A549 (cell line): ENCODE measurements around the gene LRRFIP2. TPM values are rescaled to one million over a fixed set of nuclear protein-coding genes. Genes with fewer than 3 reads are reported as not detected.

ENCODE experiments used
- ATAC-seq, 2 experiments: fragments of 200-7000 bp in 1 of 2; fragments of >200 bp in 1 of 2; cut with Nextera tagmentation in 1 of 2; cut with Tn5 transposase in 1 of 2; 3 replicates each; pipeline versions ENCODE4 v1.8.0 to v1.9.1; 2018 to 2020; ENCODE audit warnings: mild to moderate bottlenecking in 1 of 2, moderate library complexity in 1 of 2
- CTCF ChIA-PET: fragments of 300-600 bp; sonication (Branson Sonifier 250); formaldehyde crosslinking; extraction: SDS; loops from one replicate; lab custom pipeline; 2021; ENCODE audit warnings: antibody characterized with exemption, inconsistent platforms; lab: Yijun Ruan, JAX
- POLR2A ChIA-PET: fragments of 350-600 bp; formaldehyde crosslinking; extraction: SDS; loops from one replicate; lab custom pipeline; 2021; ENCODE audit warnings: antibody characterized with exemption, inconsistent platforms; lab: Yijun Ruan, JAX
- DNase-seq, 2 experiments: peaks; one replicate each; pipeline versions ENCODE4 v3.0.0 to v3.0.0-alpha.2; 2011 to 2016; ENCODE audit warnings: low read depth in 1 of 2, low spot score in 1 of 2
- FAIRE-seq: peaks from 2 replicates; lab custom pipeline; 2011; peaks lifted over from hg19 to GRCh38; lab: Jason Lieb, UNC
- H3K27ac ChIP-seq, 2 experiments: fragments of >200 bp; sonication (Bioruptor Twin); formaldehyde crosslinking; 3 replicates each; pipeline ENCODE4 v1.5.1; 2016 to 2017
- H3K4me1 ChIP-seq: fragments of >200 bp; sonication (Bioruptor Twin); formaldehyde crosslinking; 3 replicates; pipeline ENCODE4 v1.6.1; 2016
- H3K4me2 ChIP-seq: fragments of >200 bp; sonication (Bioruptor Twin); formaldehyde crosslinking; 3 replicates; pipeline ENCODE4 v1.6.1; 2016
- H3K4me3 ChIP-seq: fragments of >200 bp; sonication (Bioruptor Twin); formaldehyde crosslinking; 3 replicates; pipeline ENCODE4 v1.5.1; 2016
- H3K9me3 ChIP-seq: fragments of >200 bp; sonication (Bioruptor Twin); formaldehyde crosslinking; 3 replicates; pipeline ENCODE4 v1.6.1; 2016
- EHF ChIP-seq: fragments of 250-450 bp; sonication (Bioruptor Pico); IDR thresholded peaks from 2 replicates; pipeline ENCODE4 v1.5.0; 2020; ENCODE audit warnings: mild to moderate bottlenecking
- ESRRA ChIP-seq: fragments of 150-350 bp; IDR thresholded peaks from 2 replicates; pipeline ENCODE4 v1.6.1; 2014; ENCODE audit warnings: mild to moderate bottlenecking, low read length, borderline replicate concordance
- FOXS1 ChIP-seq: fragments of 250-450 bp; sonication (Bioruptor Pico); IDR thresholded peaks from 2 replicates; pipeline ENCODE4 v1.5.0; 2020; ENCODE audit warnings: mild to moderate bottlenecking, moderate library complexity
- KDM1A ChIP-seq: fragments of 200-600 bp; sonication (generic); IDR thresholded peaks from 2 replicates; pipeline ENCODE4 v1.6.1; 2016; ENCODE audit warnings: low read depth, mild to moderate bottlenecking
- MYC ChIP-seq: IDR thresholded peaks from 2 replicates; pipeline ENCODE4 v1.6.1; 2012; ENCODE audit warnings: mild to moderate bottlenecking, inconsistent platforms, low read length, improper control_type of control experiment, borderline replicate concordance
- RAD21 ChIP-seq, 2 experiments: fragments of >200 bp in 1 of 2; sonication (Bioruptor Twin) in 1 of 2; formaldehyde crosslinking in 1 of 2; IDR thresholded peaks in 1 of 2; conservative IDR thresholded peaks in 1 of 2; 2 replicates in 1 of 2; 3 replicates in 1 of 2; pipeline ENCODE4 v1.6.1; 2012 to 2018; ENCODE audit warnings: inconsistent platforms in 1 of 2
- RNF2 ChIP-seq: fragments of 200-600 bp; sonication (generic); IDR thresholded peaks from 2 replicates; pipeline ENCODE4 v1.6.1; 2016; ENCODE audit warnings: low read depth, mild to moderate bottlenecking, antibody characterized with exemption, moderate library complexity, borderline replicate concordance
- SMC3 ChIP-seq: fragments of >200 bp; sonication (Bioruptor Twin); formaldehyde crosslinking; IDR thresholded peaks from 3 replicates; pipeline ENCODE4 v1.6.1; 2018; ENCODE audit warnings: inconsistent platforms
- ZC3H11A ChIP-seq: fragments of 450-650 bp; IDR thresholded peaks from 2 replicates; pipeline ENCODE4 v1.6.1; 2014; ENCODE audit warnings: antibody characterized with exemption, mild to moderate bottlenecking
- ZNF302 ChIP-seq: fragments of 250-450 bp; sonication (Bioruptor Pico); IDR thresholded peaks from 2 replicates; pipeline ENCODE4 v1.9.0; 2021; ENCODE audit warnings: inconsistent platforms, mild to moderate bottlenecking, moderate library complexity
- WGBS: methylation state at CpG from one replicate; pipeline ENCODE4 v1.1.6; 2017; ENCODE audit errors: missing lambda C conversion rate; 5-methylcytosine and 5-hydroxymethylcytosine counted together
- polyA plus RNA-seq, 4 experiments: library from polyadenylated mRNA; depleted of rRNA in 3 of 4; stranded (reverse); fragments of >200 nt; fragmentation: RNase III in 1 of 4; extraction: RNeasy Plus Mini Kit Qiagen cat#74134 plus additional on column Dnase treatment in 1 of 4; gene quantifications; 2 replicates in 3 of 4; 3 replicates in 1 of 4; pipeline ENCODE4 v1.2.3, GENCODE V29; 2011 to 2017
- TF ChIP-seq, protein P1 (sequence below): fragments of 150-350 bp; IDR thresholded peaks from 2 replicates; pipeline ENCODE4 v1.6.1; 2014; ENCODE audit warnings: low read depth, mild to moderate bottlenecking, low read length
- TF ChIP-seq, protein P2 (sequence below): IDR thresholded peaks from 2 replicates; pipeline ENCODE4 v1.6.1; 2012
- TF ChIP-seq, protein P3 (sequence below): fragments of >200 bp; sonication (Bioruptor Twin); formaldehyde crosslinking; IDR thresholded peaks from 2 replicates; pipeline ENCODE4 v1.6.1; 2016
- TF ChIP-seq, protein P4 (sequence below): IDR thresholded peaks from 2 replicates; pipeline ENCODE4 v1.6.1; 2012; ENCODE audit warnings: low read depth, borderline replicate concordance
- TF ChIP-seq, protein P5 (sequence below): fragments of >200 bp; sonication (Bioruptor Twin); formaldehyde crosslinking; IDR thresholded peaks from 3 replicates; pipeline ENCODE4 v1.6.1; 2016
- TF ChIP-seq, protein P6 (sequence below): fragments of 450-650 bp; IDR thresholded peaks from 2 replicates; pipeline ENCODE4 v1.6.1; 2014; ENCODE audit warnings: antibody characterized with exemption

LRRFIP2 gene
- polyA plus RNA-seq, 2 of the 4 experiments (the other 2 are of a cell fraction), result 48.0 to 66.4 TPM

DNA sequence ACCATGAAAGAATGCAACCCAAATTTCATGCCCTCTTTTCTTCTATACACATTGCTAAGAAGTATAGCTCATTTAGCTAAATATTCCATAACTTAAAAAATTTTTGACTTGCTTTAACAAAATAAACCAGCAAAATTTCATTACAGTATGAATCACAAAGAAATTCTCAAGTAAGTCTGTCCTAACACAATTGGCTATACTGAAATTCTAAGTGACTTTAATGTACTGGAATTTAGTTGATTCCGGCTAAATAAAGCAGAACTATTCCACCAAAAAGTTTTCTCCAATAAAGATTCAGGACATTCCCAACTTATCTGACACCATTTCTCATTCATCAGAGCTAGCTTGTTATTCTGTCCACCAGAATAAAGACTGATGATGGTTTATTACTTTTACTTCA, 23.8 kb downstream of the LRRFIP2 start:
- ChIA-PET POLR2A (interaction anchor here (0.5 kb wide), 1 partner anchor 10 kb away, joined by 3 read pairs; no protein-coding TSS in a partner anchor), CTCF (interaction anchor here (1.4 kb wide), 1 partner anchor 19 kb away, joined by 3 read pairs; no protein-coding TSS in a partner anchor)
- FAIRE-seq, result peak; percentile 13

DNA sequence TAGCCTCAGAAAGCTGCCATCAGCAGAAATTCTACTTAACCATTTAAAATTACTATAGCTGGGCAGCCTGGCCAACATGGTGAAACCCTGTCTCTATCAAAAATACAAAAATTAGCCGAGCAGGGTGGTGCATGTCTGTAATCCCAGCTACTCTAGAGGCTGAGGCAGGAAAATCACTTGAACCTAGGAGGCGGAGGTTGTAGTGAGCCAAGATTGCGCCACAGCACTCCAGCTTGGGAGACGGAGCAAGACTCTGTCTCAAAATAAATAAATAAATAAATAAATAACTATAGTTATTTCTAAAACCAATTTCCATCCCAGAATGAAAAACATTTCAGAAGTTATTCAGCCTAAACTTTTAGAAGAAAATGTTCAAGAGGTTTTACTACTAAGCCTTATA, 25.1 kb downstream of the LRRFIP2 start:
- ATAC-seq (no peak), FAIRE-seq (no peak)
- POLR2A ChIA-PET, result no interaction called here

More for the DNA sequence above, 23.8 kb downstream of the LRRFIP2 start:
- no peak overlapping the region for H3K4me3 ChIP-seq
- H3K27ac ChIP-seq, result no peak overlapping the region
- no peak overlapping the region for H3K4me2 ChIP-seq
- H3K4me1 ChIP-seq, result peaks cover 4% of the 10 kb centered on the region; the same call in 2 of the 3 replicates
- 98% methylated on average over 1 of the region's 1 CpG for WGBS
- DNase-seq (no peak), ATAC-seq (no peak)
- H3K9me3 ChIP-seq, result no peaks in the 10 kb centered on the region
- no peak for TF ChIP-seq ZNF302 (CRISPR knock-in tag)
- TF ChIP-seq ZC3H11A, result no peak
- TF ChIP-seq KDM1A, result no peak
- TF ChIP-seq, protein P1, sequence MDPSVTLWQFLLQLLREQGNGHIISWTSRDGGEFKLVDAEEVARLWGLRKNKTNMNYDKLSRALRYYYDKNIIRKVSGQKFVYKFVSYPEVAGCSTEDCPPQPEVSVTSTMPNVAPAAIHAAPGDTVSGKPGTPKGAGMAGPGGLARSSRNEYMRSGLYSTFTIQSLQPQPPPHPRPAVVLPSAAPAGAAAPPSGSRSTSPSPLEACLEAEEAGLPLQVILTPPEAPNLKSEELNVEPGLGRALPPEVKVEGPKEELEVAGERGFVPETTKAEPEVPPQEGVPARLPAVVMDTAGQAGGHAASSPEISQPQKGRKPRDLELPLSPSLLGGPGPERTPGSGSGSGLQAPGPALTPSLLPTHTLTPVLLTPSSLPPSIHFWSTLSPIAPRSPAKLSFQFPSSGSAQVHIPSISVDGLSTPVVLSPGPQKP, result no peak
- TF ChIP-seq, protein P2, sequence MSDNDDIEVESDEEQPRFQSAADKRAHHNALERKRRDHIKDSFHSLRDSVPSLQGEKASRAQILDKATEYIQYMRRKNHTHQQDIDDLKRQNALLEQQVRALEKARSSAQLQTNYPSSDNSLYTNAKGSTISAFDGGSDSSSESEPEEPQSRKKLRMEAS, result no peak
- no peak for TF ChIP-seq FOXS1 (CRISPR knock-in tag)
- no peak for TF ChIP-seq ESRRA
- no peak for TF ChIP-seq RNF2
- TF ChIP-seq SMC3, result no peak
- TF ChIP-seq, protein P3, sequence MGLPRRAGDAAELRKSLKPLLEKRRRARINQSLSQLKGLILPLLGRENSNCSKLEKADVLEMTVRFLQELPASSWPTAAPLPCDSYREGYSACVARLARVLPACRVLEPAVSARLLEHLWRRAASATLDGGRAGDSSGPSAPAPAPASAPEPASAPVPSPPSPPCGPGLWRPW, result no peak

DNA sequence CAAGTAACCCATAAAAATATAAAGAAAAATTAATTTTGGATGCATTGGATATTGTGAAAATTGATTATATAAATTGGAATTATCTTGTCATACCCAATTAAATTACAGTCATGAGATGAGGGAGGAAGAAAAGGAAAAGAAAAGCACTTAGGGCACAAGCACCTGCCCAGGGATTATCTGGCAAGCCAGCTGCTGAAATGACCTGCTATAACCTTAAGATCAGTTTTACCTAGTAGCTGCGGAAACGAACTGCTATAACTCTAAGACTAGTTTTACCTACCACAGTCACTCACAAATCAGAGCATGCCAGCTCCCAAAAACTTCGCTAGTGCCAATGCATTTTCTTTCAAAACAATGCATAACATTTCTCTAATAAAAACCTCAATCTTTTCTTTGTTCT, 26.2 kb downstream of the LRRFIP2 start:
- no peak for ATAC-seq
- Histone ChIP-seq H3K4me2 (no peak overlapping the region), H3K9me3 (no peaks in the 10 kb centered on the region), H3K27ac (no peak overlapping the region), H3K4me1 (peaks cover 17% of the 10 kb centered on the region; the same call in 2 of the 3 replicates), H3K4me3 (no peak overlapping the region)
- 96% methylated on average over 3 of the region's 3 CpGs for WGBS
- FAIRE-seq, result no peak
- no peak for TF ChIP-seq MYC
- TF ChIP-seq EHF (CRISPR knock-in tag), result no peak
- TF ChIP-seq, protein P4, sequence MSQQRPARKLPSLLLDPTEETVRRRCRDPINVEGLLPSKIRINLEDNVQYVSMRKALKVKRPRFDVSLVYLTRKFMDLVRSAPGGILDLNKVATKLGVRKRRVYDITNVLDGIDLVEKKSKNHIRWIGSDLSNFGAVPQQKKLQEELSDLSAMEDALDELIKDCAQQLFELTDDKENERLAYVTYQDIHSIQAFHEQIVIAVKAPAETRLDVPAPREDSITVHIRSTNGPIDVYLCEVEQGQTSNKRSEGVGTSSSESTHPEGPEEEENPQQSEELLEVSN, result no peak
- TF ChIP-seq RNF2, result no peak
- no peak for TF ChIP-seq SMC3
- POLR2A ChIA-PET, result no interaction called here
- CTCF ChIA-PET, result no interaction called here
- DNase-seq, result no peak

More for the DNA sequence above, 25.1 kb downstream of the LRRFIP2 start:
- 96% methylated on average over 4 of the region's 4 CpGs for WGBS
- H3K27ac ChIP-seq, result no peak overlapping the region
- H3K4me2 ChIP-seq, result no peak overlapping the region
- DNase-seq, result no peak
- H3K4me3 ChIP-seq, result no peak overlapping the region
- H3K4me1 ChIP-seq, result peaks cover 17% of the 10 kb centered on the region; the same call in 2 of the 3 replicates
- CTCF ChIA-PET, result interaction anchor here (1.4 kb wide), 1 partner anchor 20 kb away, joined by 3 read pairs; no protein-coding TSS in a partner anchor
- no peaks in the 10 kb centered on the region for H3K9me3 ChIP-seq
- TF ChIP-seq RAD21 (conservative IDR thresholded peaks at IDR 0.05 in 1 of 2, IDR thresholded peaks at IDR 0.05 in 1 of 2), result no peak
- TF ChIP-seq, protein P5, sequence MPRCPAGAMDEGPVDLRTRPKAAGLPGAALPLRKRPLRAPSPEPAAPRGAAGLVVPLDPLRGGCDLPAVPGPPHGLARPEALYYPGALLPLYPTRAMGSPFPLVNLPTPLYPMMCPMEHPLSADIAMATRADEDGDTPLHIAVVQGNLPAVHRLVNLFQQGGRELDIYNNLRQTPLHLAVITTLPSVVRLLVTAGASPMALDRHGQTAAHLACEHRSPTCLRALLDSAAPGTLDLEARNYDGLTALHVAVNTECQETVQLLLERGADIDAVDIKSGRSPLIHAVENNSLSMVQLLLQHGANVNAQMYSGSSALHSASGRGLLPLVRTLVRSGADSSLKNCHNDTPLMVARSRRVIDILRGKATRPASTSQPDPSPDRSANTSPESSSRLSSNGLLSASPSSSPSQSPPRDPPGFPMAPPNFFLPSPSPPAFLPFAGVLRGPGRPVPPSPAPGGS, result no peak
- no peak for TF ChIP-seq RNF2
- TF ChIP-seq, protein P6, sequence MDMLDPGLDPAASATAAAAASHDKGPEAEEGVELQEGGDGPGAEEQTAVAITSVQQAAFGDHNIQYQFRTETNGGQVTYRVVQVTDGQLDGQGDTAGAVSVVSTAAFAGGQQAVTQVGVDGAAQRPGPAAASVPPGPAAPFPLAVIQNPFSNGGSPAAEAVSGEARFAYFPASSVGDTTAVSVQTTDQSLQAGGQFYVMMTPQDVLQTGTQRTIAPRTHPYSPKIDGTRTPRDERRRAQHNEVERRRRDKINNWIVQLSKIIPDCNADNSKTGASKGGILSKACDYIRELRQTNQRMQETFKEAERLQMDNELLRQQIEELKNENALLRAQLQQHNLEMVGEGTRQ, result no peak
